ENCODE data around the gene EGR2.

- no peak for TF ChIP-seq CTCF (IDR thresholded peaks at IDR 0.05; ENCODE audit: insufficient read depth, low read length)
- TF ChIP-seq SPI1 (IDR thresholded peaks at IDR 0.05; ENCODE audit: borderline replicate concordance, low read depth): no peak
These were observed 3.2 kb upstream of the EGR2 start for GRCh38 chr10:62819141-62819920.
